NCI-H1436 (cell line): Measurements from ENCODE around the gene CKB.

Experiments used
- DNase-seq: peaks from one replicate; lab custom pipeline; 2025; lab: John Stamatoyannopoulos, UW

The CKB gene

DNA sequence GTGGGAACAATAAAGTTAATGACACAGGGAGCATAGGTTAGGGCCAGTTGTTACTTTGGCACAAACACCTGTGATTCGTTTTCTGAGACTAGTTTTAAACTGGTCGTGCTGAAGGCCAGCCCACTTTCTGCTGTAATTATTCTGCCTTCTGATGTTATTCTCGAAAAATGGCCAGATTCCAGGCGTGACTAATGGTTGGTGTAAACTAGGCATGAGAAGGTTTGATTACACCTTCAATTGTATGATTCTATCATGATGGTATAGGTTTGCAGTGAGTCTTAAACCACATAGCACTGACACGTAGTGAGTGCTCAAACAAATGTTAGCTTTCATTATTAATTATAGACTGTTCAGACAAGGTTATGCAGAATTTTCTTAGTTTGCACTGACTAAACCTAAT is 39.0 kb downstream of the CKB start:
- no peak for DNase-seq

DNA sequence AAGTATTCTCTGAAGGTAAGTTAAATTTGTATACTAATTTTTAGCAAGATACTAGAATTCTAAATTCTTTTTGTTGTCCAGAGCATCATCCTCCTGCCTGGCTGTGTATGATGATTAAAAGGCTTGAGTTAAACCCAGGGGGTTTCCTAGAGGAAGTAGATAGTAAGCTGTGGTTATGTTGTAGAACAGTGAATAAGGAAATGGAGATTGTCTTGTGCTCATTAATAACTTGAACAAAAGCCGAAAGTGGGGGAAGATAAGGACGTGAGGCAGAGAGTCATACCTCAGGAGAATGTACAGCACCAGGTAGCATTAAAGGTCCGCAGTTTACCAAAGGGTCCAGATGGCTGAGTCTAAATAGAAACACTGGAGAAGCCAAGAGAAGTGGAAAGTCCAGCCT is 42.0 kb downstream of the CKB start:
- DNase-seq, result no peak

DNA sequence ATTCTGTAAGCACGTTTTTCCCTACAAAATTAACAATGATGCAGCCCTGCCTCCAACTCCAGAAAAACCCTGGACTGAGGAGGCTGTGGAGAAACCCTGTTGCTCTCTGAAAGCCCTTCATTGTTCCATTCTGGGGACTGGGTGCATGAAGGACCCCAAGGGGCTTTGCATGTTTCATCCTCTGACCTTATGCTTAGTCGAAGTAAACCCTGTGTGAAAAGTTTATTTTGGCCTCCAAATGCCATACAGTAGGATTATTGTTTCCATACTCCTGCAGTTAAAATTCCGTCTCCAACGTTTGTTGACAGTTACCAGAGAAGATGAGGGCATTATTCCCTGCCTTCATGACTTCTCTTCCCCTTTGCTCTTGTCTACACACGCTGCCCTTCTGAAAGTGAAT is 46.0 kb downstream of the CKB start:
- DNase-seq, result no peak

DNA sequence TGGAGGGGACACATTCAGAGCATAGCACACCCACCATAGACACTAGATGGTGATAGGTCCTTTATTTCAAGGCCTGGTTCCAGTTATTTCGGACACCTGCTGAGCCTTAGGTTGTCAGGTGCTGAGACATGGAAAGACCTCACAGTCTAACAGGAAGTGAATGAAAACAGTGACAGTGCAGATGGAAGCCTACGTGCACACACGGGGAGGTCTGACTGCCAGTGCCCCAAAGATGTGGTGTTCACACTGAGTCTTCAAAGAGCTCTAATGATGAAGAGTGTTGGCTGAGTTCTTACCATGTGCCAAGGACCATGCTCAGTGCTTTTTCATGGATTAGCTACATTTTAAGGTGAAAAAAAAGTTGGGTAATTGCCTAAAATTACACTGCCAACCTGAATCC is 46.6 kb downstream of the CKB start:
- no peak for DNase-seq

DNA sequence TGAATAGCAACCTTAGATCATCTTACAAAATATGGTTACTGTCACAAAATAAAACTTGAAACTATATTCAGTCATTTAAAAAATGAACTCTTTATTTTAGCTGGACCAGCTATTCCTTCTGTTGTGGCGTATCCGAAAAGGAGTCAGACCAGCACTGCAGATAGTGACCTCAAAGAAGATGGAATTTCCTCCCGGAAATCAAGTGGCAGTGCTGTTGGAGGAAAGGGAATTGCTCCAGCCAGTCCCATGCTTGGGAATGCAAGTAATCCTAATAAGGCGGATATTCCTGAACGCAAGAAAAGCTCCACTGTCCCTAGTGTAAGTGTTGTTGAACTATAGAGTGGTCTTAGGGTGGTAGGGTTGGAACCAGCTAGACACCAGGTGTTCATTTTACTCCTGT is 47.7 kb downstream of the CKB start:
- no peak for DNase-seq

DNA sequence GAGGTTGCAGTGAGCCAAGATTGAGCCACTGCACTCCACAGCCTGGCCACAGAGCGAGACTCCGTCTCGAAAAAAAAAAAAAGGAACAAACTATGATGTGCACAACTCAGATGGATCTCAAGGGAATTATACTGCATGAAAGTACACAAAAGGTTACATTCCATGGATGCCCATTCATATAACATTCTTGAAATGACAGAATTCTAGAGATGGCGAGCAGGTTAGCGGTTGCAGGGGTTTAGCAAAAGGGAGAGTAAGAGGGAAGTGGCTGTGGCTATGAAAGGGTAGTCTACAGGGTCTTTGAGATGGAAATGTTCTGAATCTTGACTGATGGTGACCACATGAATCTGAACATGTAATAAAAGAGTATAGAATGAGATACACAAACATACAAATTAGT is 49.7 kb downstream of the CKB start:
- DNase-seq, result no peak
